Panc1 (cell line): Measurements from ENCODE around the gene C8A.

Experiments used
- CTCF ChIP-seq: fragments of 450-650 bp; IDR thresholded peaks from 2 replicates; pipeline ENCODE4 v1.5.1; 2017; ENCODE audit warnings: mild to moderate bottlenecking
- POLR2AphosphoS5 ChIP-seq: IDR thresholded peaks from 2 replicates; pipeline ENCODE4 v1.6.1; 2012; ENCODE audit warnings: mild to moderate bottlenecking, low read depth, low read length, moderate library complexity
- REST ChIP-seq, 2 experiments: IDR thresholded peaks; 2 replicates each; pipeline ENCODE4 v1.6.1; 2011 to 2012; ENCODE audit warnings: low read depth in 2 of 2, control low read depth in 1 of 2, low read length in 1 of 2, mild to moderate bottlenecking in 1 of 2, moderate library complexity in 1 of 2; ENCODE audit not compliant: insufficient read depth in 1 of 2
- SIN3A ChIP-seq: IDR thresholded peaks from 2 replicates; pipeline ENCODE4 v1.6.1; 2012; ENCODE audit warnings: low read depth, mild to moderate bottlenecking, low read length, moderate library complexity, borderline replicate concordance; ENCODE audit not compliant: insufficient read depth

GRCh38 chr1:56911098-56911938 lies 56.7 kb downstream of the C8A start:
- TF ChIP-seq REST (IDR thresholded peaks at IDR 0.05; ENCODE audit: insufficient read depth in 1 of 2, low read depth in 2 of 2, low read length in 1 of 2) (no peak), CTCF (no peak), POLR2AphosphoS5 (no peak), SIN3A (no peak)
